GM12872 (cell line): ENCODE measurements around the gene TRIM43B.
"Not testable (repeated sequence)": the region's sequence is repeated elsewhere in the genome, so short reads cannot be mapped to it uniquely, and the experiment has no call there.

ENCODE experiments used
- CTCF ChIP-seq: IDR thresholded peaks from 3 replicates; pipeline ENCODE4 v1.5.1; 2011; ENCODE audit warnings: low read depth, mild to moderate bottlenecking, low read length, moderate library complexity; ENCODE audit not compliant: insufficient read depth

TRIM43B gene

GRCh38 chr2:95484654-95485053 is at the start of gene TRIM43B:
TRIM43B (minus strand) TSS chr2:95484754; CDS start chr2:95482714, 2,040 bp downstream.
- TF ChIP-seq CTCF = not testable (repeated sequence)

GRCh38 chr2:95531254-95531771 is 46.8 kb upstream of the TRIM43B start:
- TF ChIP-seq CTCF = no peak

- TF ChIP-seq CTCF = no peak
These were observed 46.2 kb upstream of the TRIM43B start for GRCh38 chr2:95530734-95531133.

GRCh38 chr2:95526360-95527341 is 42.1 kb upstream of the TRIM43B start:
- 0 out of 3 replicates have a peak, but pooled peaks have one; percentile 20 for TF ChIP-seq CTCF

GRCh38 chr2:95525294-95526035 is 40.9 kb upstream of the TRIM43B start:
- TF ChIP-seq CTCF = no peak

GRCh38 chr2:95524195-95524594 is 39.6 kb upstream of the TRIM43B start:
- TF ChIP-seq CTCF = no peak

GRCh38 chr2:95514718-95515117 is 30.2 kb upstream of the TRIM43B start:
- no peak for TF ChIP-seq CTCF
